HG03521 (cell line): Measurements from ENCODE around the gene TCEAL8.

Source experiments
- ATAC-seq: cut with Tn5 transposase; IDR thresholded peaks from one replicate; pipeline ENCODE4 v1.9.1; 2021; ENCODE audit warnings: mild to moderate bottlenecking, moderate library complexity; ENCODE audit not compliant: unreplicated experiment

TCEAL8 gene

GRCh38 chrX:103215425-103215991 is 39.4 kb downstream of the TCEAL8 start:
- ATAC-seq, result peak; percentile 25

- peak; percentile 96 for ATAC-seq
Measured at GRCh38 chrX:103214870-103215424, 40.0 kb downstream of the TCEAL8 start, which contains the start of gene BEX4. TSS of gene BEX4 (plus strand) at chrX:103215108. CDS start at chrX:103216154, 1,046 bp downstream.

GRCh38 chrX:103212749-103213457 is 42.1 kb downstream of the TCEAL8 start:
- no peak for ATAC-seq

GRCh38 chrX:103211012-103211715 is 43.8 kb downstream of the TCEAL8 start:
- no peak for ATAC-seq

GRCh38 chrX:103210056-103210455 is 44.9 kb downstream of the TCEAL8 start:
- ATAC-seq, result no peak
